PC-9 (cell line): ENCODE data around the gene GNG3. TPM values are rescaled to one million over a fixed set of nuclear protein-coding genes. Genes with fewer than 3 reads are reported as not detected.

ENCODE experiments used
- BruUV-seq: library from RNA; stranded (reverse); fragments of 400-500 nt; replicated peaks from 2 replicates; lab custom pipeline; 2021; lab: Mats Ljungman, UMichigan
- CTCF ChIA-PET: fragments of 300-600 bp; sonication (Branson Sonifier 250); formaldehyde crosslinking; loops from one replicate; lab custom pipeline; 2022; ENCODE audit warnings: antibody characterized with exemption; lab: Charles Lee
- POLR2A ChIA-PET: fragments of 300-600 bp; sonication (Branson Sonifier 250); formaldehyde crosslinking; loops from one replicate; lab custom pipeline; 2022; ENCODE audit warnings: antibody characterized with exemption; ENCODE audit not compliant: unreplicated experiment; lab: Charles Lee
- DNase-seq, 2 experiments: peaks; one replicate each; pipeline versions ENCODE4 v3.0.0 to v3.0.0-alpha.2; 2015 to 2022; ENCODE audit warnings: mixed read lengths in 1 of 2
- H2AFZ ChIP-seq: fragments of 200-600 bp; sonication (generic); 2 replicates; pipeline ENCODE4 v1.8.1; 2017; ENCODE audit warnings: antibody characterized with exemption
- H3F3A ChIP-seq: fragments of 200-600 bp; sonication (generic); 2 replicates; pipeline ENCODE4 v1.8.1; 2017; ENCODE audit warnings: antibody characterized with exemption, mild to moderate bottlenecking, low read depth; ENCODE audit not compliant: insufficient read depth
- H3K27ac ChIP-seq: fragments of 200-600 bp; sonication (generic); 2 replicates; pipeline ENCODE4 v1.6.1; 2016; ENCODE audit warnings: mixed run types
- H3K27me3 ChIP-seq: fragments of 200-600 bp; sonication (generic); 2 replicates; pipeline ENCODE4 v1.6.1; 2016; ENCODE audit warnings: low read depth, mixed run types; ENCODE audit not compliant: insufficient read depth
- H3K36me3 ChIP-seq: fragments of 200-600 bp; sonication (generic); 2 replicates; pipeline ENCODE4 v1.6.1; 2016; ENCODE audit warnings: low read depth, mixed run types
- H3K4me1 ChIP-seq: fragments of 200-600 bp; sonication (generic); replicated peaks from 2 replicates; pipeline ENCODE4 v1.6.1; 2016; ENCODE audit warnings: mixed run types; ENCODE audit not compliant: insufficient read depth
- H3K4me2 ChIP-seq: fragments of 200-600 bp; sonication (generic); 2 replicates; pipeline ENCODE4 v1.6.1; 2017; ENCODE audit warnings: mixed run types
- H3K4me3 ChIP-seq: fragments of 200-600 bp; sonication (generic); 2 replicates; pipeline ENCODE4 v1.6.1; 2016; ENCODE audit warnings: mixed run types
- H3K79me2 ChIP-seq: fragments of 200-600 bp; sonication (generic); 2 replicates; pipeline ENCODE4 v1.6.1; 2017; ENCODE audit warnings: low read depth, mixed run types
- H3K9me2 ChIP-seq: fragments of 200-600 bp; sonication (generic); 2 replicates; pipeline ENCODE4 v1.8.1; 2017; ENCODE audit warnings: mild to moderate bottlenecking; ENCODE audit not compliant: insufficient read depth
- H3K9me3 ChIP-seq: fragments of 200-600 bp; sonication (generic); 2 replicates; pipeline ENCODE4 v1.8.1; 2016; ENCODE audit warnings: low read depth; ENCODE audit not compliant: insufficient read depth
- H4K20me1 ChIP-seq: fragments of 200-600 bp; sonication (generic); 2 replicates; pipeline ENCODE4 v1.8.1; 2017; ENCODE audit not compliant: insufficient read depth
- CTCF ChIP-seq: fragments of 200-600 bp; sonication (generic); conservative IDR thresholded peaks from 2 replicates; pipeline ENCODE4 v1.6.1; 2017; ENCODE audit warnings: mixed run types, antibody characterized with exemption, mild to moderate bottlenecking, moderate library complexity
- EZH2 ChIP-seq: fragments of 200-600 bp; sonication (generic); IDR thresholded peaks from 2 replicates; pipeline ENCODE4 v1.8.0; 2017; ENCODE audit warnings: antibody characterized with exemption, low read depth
- intact Hi-C: fragments of 100-400 bp; cut with micrococcal nuclease; formaldehyde crosslinking; loops from one replicate; pipeline ENCODE4 v1.10.0; 2022; ENCODE audit not compliant: unreplicated experiment
- total RNA-seq: library from RNA; stranded (reverse); gene quantifications from 2 replicates; pipeline ENCODE4 v1.2.3, GENCODE V29; 2021

Gene GNG3
- total RNA-seq, 1 experiment from 2014 or later, result 0.57 TPM

DNA sequence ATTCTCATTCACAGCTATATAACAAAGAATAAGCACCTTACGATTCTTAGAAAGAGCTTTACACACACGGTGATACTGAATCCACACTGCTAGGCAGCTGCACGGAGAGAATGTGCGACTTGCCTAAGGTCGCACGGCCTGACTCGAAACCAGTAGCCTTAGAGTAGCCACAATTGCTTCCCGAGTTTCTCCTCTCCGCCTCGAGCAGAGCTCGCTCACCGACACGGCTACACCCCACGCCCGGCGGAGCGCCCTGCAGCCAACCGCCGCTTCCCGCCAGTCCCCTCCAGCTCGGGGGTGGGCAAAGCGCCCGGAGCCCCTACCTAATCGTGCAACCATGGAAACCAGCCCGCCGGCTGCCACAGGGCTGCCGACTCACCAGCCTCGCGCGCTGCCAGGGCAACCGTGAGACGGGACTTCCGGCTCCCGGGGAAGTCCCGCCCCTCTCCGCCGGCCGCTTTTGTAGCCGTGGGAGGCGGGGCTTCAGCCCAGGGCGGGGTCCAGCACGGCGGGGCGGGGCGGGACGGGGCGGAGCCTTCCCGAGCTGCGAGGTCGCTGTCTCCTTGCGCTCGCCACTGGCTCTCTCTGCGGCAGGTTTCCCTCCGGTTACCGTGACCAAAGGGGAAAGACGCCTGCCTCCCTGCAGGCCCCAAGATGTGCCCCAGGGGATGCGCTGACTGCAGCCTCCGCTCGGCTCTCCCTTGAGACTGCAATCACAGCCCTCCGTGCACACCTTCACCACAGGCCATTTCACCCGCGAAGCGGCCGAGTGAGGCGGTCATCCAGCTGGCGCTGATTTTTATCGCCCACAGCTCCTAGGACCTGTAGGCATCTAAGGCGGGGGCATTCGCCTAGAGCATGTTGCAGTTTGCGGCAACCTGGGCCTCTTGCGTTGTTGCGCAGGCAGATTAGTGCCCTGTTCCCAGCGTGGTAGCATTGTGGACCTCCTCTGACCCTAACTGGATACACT, 1.3 kb upstream of the GNG3 start:
- DNase-seq, result peak; percentile 82 to 96
- peaks cover 41% of the 10 kb centered on the region for H3F3A ChIP-seq
- H4K20me1 ChIP-seq, result no peaks in the 10 kb centered on the region
- POLR2A ChIA-PET, result interaction anchor here (0.5 to 1.2 kb wide), 9 partner anchors 11 to 372 kb away, joined by 3 to 15 read pairs (median 5); partner anchors contain the start of genes C11orf98, CSKMT, POLR2G and ZBTB3
- H3K27me3 ChIP-seq, result no peaks in the 10 kb centered on the region
- CTCF ChIA-PET, result interaction anchor here (0.6 to 1.3 kb wide), 5 partner anchors 13 to 94 kb away, joined by 3 to 14 read pairs (median 4); no protein-coding TSS in a partner anchor
- H3K4me3 ChIP-seq, result peak overlapping the region; percentile 89
- peaks cover 19% of the 10 kb centered on the region for H3K79me2 ChIP-seq
- intact Hi-C loops, result loop anchor here (1.0 to 5.0 kb wide), 3 partner anchors 16 to 136 kb away; partner anchors contain the start of genes EML3 and ROM1
- no peaks in the 10 kb centered on the region for H3K9me3 ChIP-seq
- peaks cover 30% of the 10 kb centered on the region for H3K4me1 ChIP-seq
- BruUV-seq, result no TSS peak
- peak overlapping the region; percentile 85 for H2AFZ ChIP-seq
- peaks cover 3% of the 10 kb centered on the region; the same call in 1 of the 2 replicates for H3K36me3 ChIP-seq
- no peaks in the 10 kb centered on the region for H3K9me2 ChIP-seq
- H3K27ac ChIP-seq, result peak overlapping the region; percentile 79
- TF ChIP-seq EZH2 (no peak), CTCF (no peak)
- peak overlapping the region; percentile 96 for H3K4me2 ChIP-seq

DNA sequence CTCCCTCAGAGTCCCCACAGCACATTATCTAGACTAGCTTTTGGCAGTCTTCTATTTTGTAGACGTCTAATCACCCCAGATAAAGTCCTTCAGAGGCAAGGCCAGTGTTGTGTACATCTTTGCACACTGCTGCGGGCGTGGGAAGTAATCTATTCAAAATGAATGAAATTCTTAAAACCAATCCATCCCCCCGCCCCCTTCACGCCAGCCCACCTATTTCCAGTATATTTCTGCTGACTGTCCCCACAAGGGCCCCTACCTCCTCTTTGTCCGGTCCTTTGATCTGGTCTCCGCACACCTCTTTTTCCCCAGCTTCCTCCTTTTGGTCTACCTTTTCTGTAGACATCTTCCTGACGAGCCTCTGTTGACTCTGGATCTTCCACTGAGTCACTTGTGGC, 627 bp upstream of the GNG3 start:
- Histone ChIP-seq H4K20me1 (no peaks in the 10 kb centered on the region), H3K36me3 (peaks cover 5% of the 10 kb centered on the region), H3K27ac (no peak overlapping the region), H3K9me2 (no peaks in the 10 kb centered on the region), H3K4me3 (no peak overlapping the region), H3K4me2 (peak overlapping the region; percentile 96), H3F3A (peaks cover 48% of the 10 kb centered on the region), H3K9me3 (no peaks in the 10 kb centered on the region), H3K27me3 (no peaks in the 10 kb centered on the region), H3K79me2 (peaks cover 19% of the 10 kb centered on the region), H2AFZ (no peak overlapping the region), H3K4me1 (peaks cover 30% of the 10 kb centered on the region)
- BruUV-seq, result no TSS peak
- DNase-seq, result no peak
- intact Hi-C loops, result loop anchor here (1.0 to 5.0 kb wide), 3 partner anchors 15 to 135 kb away; partner anchors contain the start of genes EML3 and ROM1
- ChIA-PET POLR2A (interaction anchor here (0.6 to 0.7 kb wide), 2 partner anchors 134 to 373 kb away, joined by 5 to 6 read pairs; no protein-coding TSS in a partner anchor), CTCF (interaction anchor here (0.6 kb wide), 1 partner anchor 80 kb away, joined by 4 read pairs; no protein-coding TSS in a partner anchor)
- TF ChIP-seq EZH2, result no peak
- TF ChIP-seq CTCF, result no peak

DNA sequence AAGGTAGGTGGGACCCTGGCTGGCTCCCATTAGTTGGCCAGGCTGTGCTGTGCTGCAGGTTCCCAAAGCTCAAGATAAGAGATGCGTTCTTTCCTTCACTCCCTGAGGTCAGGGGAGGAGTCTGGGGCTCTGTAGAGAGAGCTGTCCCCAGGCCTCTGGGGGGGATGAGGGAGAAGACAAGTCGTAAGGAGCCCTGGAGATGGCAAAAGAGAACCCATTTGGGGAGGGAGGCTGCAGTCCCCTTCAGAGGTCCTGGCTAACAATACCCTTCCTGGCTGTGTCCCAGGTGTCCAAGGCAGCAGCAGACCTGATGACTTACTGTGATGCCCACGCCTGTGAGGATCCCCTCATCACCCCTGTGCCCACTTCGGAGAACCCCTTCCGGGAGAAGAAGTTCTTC, 916 bp downstream of the GNG3 start:
- intact Hi-C loops, result loop anchor here (2.0 to 5.0 kb wide), 3 partner anchors 46 to 134 kb away; partner anchors contain the start of genes EML3, ROM1 and ZBTB3
- Histone ChIP-seq H3K36me3 (peaks cover 13% of the 10 kb centered on the region), H3K27ac (peak overlapping the region; percentile 87), H3K9me3 (no peaks in the 10 kb centered on the region), H3K4me1 (peaks cover 33% of the 10 kb centered on the region), H3K4me2 (peak overlapping the region; percentile 69), H3K9me2 (no peaks in the 10 kb centered on the region), H2AFZ (peak overlapping the region; percentile 66; the same call in 1 of the 2 replicates), H4K20me1 (no peaks in the 10 kb centered on the region), H3K4me3 (peak overlapping the region; percentile 54), H3K27me3 (no peaks in the 10 kb centered on the region), H3K79me2 (peaks cover 19% of the 10 kb centered on the region), H3F3A (peaks cover 61% of the 10 kb centered on the region)
- DNase-seq, result peak in 1 of 2 experiments; percentile 20
- TF ChIP-seq EZH2 (no peak), CTCF (no peak)
- ChIA-PET POLR2A (interaction anchor here (0.6 to 0.9 kb wide), 2 partner anchors 43 to 45 kb away, joined by 4 to 5 read pairs; partner anchors contain the start of genes C11orf98, CSKMT and ZBTB3), CTCF (interaction anchor here (0.6 to 0.9 kb wide), 2 partner anchors 16 to 46 kb away, joined by 3 to 4 read pairs; partner anchors contain the start of gene ZBTB3)
- no TSS peak for BruUV-seq
